ENCODE results near the gene SLAMF6.

Gene SLAMF6

DNA sequence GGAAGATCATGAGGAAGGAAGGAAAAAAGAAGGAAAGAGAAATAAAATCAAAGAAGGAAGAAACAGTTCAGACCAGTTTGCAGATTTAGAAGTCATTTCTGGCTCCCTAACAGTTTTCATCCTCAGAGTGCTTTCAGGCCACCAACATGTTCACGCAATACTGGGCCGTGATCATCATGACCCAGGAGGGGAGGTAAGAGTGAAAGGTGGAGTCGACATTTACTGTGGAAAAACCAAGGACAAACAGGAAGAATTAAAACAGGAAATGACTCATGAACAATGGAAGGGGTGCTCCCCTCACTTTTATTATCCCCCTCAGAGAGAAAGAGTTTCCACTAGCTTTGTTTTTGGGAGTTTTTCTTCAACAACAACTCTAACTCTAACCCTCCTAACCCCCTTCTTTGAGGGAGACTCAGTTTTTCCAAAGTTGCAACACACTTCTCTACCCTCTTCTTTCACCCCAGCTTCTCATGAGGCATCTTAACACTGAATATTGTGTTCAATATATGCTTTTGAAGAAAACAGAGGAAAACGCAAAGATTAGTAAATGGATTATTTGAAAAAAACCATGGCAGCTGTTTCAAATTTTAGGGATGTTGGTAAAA, 62.3 kb downstream of the SLAMF6 start:
- no peak for DNase-seq

DNA sequence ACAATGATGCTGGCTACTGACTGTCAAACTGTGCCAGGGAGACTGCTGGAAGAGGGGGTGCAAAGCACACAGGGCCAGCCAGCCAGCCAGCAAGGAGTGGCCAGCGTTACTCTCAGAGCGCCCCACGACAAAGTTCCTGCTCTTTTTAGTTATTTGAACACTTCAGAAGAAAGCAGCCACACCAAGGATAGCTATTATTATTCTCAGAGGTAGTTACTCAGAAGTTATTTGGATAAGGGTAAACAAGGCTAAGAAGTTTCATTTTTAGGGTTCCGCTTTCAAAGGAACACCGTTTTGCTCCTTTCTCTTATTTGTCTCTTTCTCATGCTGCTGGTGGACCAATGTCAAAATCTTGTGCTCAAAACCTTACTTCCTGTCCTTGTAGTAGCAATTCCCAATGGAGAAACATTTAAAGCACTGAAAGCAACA, 62.8 kb downstream of the SLAMF6 start:
- DNase-seq = no peak

DNA sequence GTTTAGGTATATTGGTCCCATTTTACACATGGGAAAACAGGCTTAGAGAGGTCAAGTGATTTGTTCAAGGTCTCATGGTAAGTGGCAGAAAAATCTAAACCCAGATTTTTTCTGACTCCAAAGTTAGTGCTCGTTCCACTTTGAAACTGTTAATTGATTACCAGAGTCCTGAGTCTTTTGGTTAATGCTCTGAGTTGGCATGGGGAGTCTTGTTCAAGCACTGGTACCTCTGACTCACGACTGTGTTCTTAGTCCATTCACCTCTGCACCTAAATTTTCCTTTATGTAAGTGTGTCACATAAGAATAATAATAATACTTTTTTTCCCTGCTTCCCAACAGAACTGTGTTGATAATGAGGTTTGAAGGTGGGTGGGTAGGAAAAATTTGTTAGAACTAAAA, 63.4 kb downstream of the SLAMF6 start:
- no peak for DNase-seq

DNA sequence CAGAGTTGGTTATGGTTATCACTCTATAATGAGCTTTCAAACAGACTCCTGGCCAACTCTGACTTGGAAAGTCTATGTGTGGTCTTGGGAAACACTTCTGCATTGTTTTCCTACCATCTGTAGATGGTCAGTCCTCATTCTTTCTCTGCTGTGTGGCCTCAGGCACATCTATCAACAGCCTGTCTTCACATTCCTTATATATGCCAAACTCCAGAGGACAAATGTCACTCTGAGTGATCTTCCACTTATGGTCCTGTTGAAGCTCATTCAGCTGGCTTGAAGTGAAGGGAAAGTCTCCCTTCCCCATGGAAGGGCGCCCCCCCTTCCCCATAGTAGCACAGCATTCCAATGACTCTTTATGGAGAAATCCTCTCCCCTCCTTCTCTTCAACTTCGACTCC, 64.0 kb downstream of the SLAMF6 start:
- no peak for DNase-seq

DNA sequence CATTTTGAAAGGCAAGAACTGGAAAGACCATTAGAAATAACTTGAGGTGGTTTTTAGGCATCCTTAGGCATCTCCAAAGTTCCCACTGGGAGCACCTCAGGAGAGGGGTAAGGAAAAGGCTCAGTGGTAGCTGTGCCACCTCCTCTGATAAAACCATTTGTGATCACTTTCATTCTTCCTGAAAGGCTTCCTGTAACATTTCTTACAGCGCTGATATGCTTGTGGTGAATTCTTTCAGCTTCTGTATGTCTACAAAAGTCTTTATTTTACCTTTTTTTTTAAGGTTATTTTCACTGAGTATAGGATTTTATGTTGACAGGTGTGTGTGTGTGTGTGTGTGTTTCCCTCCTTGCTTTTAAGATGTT, 67.9 kb downstream of the SLAMF6 start:
- DNase-seq = no peak

GRCh38 chr1:160454371-160455152, 68.5 kb downstream of the SLAMF6 start:
- no peak for DNase-seq

DNA sequence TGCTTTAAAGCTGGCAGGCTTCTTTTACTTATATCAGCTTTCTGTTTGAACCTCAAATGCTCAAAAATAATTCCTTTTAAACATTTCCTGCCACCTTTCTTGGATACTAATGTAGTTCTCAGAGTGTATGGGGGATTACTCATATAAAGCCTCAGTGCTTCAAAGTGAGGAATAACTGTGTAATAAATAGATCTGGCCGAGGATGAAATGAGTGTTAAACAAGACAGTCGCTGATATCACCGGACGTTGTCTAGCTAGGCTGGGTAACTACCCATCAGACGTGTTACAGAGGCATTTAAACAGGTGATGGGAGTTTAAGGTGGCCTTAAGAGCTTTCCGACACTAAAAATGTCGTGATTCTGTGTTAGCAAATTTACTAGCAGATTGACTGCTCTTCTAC, 69.6 kb downstream of the SLAMF6 start:
- no peak for DNase-seq

GRCh38 chr1:160451859-160452232, 71.2 kb downstream of the SLAMF6 start:
- DNase-seq = no peak

DNA sequence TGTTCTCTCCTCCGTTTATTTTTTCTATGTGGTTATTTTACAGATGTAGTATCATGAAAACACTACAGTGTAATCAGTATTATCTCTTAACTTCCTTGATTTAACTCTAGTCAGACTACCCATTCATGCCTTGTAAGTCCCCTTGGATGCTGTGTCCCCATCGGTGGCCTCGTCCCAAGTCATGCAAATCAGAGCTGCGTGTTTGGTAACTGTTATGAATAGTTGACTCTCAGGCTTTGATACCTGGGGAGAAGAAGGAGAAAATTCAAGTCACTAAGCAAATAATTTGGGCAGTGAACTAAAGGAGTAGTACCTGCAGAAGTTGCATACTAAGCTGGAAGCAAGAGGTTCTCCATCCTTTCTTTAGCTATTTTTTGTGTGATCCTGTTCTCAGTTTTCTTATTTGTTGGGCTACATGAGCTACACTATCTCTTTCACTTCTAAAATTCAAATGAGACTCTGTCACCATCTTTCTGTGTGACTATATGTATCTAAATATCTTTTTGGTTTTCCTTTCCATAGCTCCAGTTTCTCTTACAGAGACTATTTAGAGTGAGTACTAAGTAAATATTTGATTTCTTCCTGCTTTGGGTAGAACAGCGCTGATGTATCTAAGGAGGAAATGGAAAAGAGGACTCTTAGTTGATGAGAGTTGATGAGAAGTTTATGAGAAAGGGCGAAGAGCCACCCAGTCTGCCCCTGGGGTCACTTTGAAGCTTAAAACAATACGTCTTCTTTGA, 71.8 kb downstream of the SLAMF6 start:
- no peak for DNase-seq

DNA sequence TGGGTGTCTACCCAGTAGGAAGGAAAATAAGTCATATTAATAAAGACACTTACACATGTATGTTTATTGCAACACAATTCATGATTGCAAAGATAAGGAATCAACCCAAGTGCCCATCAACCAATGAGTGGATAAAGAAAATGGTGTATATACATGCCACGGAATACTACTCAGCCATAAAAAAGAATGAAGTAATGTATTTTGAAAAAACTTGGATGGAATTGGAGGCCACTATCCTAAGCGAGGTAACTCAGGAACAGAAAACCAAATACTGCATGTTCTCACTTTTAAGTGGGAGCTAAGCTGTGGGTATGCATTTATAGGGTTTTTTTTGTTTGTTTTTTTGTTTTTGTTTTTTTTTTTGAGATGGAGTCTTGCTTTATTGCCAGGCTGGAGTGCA, 73.6 kb downstream of the SLAMF6 start:
- DNase-seq = no peak

GRCh38 chr1:160446945-160447600, 76.0 kb downstream of the SLAMF6 start:
- DNase-seq = peak; percentile 30

- no peak for DNase-seq
These were observed 83.3 kb downstream of the SLAMF6 start for GRCh38 chr1:160439718-160440117.

- no peak for DNase-seq
These were observed 84.1 kb downstream of the SLAMF6 start for GRCh38 chr1:160438935-160439334.

GRCh38 chr1:160438317-160438918, 84.6 kb downstream of the SLAMF6 start:
- DNase-seq = peak; percentile 48

DNA sequence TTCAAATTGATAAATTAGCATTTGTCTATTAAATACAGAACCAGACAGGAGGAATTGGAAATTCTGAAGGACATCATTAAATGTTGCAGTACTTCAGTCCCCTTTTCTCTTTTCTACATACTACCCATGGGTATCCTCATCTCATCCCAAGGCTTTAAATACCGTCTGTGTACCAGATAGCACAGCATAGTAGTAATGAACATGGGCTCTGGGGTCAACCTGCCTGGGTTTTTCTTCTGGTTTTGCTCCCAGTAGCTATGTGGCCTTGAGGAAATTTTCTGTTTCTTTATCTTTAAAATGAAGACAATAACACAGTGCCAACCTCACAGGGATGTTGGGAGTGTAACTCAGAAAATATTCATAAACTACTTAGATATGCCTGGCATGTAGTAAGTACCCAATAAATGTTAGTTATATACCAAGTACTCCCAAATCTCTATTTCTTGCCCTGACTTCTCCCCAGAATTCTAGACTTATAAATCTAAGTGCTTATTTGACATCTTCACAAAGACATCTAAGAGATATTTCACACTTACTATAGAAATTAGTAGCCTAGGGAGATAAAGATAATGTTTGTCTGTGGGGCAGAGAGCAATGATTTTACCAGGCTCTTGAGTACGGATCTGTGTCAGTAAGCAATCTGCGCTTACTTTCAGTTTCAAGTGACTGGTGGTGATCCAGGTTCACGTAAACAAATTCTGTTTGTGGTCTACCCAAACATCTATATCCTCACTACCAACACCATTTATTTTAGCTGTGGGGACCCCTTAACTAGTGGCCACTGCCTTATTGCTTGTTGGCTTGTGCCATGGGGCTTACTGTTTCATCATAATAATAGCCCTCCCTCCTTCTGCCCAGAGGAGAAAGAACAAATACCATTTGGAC, 85.4 kb downstream of the SLAMF6 start:
- peak; percentile 74 for DNase-seq

DNA sequence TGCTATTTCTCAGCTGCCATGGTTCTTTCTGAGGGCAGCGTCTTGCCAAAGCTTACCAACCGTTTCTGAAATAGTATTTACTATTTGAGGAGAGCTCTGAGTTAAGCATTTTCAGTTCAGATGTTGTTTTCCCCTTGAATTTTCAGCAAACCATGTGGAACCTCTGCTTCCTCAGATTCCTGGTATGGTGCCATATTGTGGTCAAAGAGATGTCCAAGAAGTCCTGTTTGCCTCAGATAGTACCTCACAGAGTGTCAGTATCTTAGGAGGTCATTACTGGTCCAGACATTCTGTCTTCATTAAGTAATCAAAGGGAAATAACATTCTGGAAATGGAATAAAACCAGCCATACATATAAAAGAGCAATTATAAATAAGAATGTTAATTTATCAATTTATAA, 86.1 kb downstream of the SLAMF6 start:
- DNase-seq = peak; percentile 68
